Ectodermal cell (in vitro differentiated cells): Measurements from ENCODE around the gene HEPACAM.

Source experiments
- H3K27ac ChIP-seq: 2 replicates; pipeline ENCODE4 v1.7.0; 2013; ENCODE audit warnings: mild to moderate bottlenecking, low read depth, low read length; ENCODE audit not compliant: insufficient read depth, poor library complexity, severe bottlenecking
- H3K27me3 ChIP-seq: 2 replicates; pipeline ENCODE4 v1.7.0; 2013; ENCODE audit warnings: mild to moderate bottlenecking, low read length; ENCODE audit not compliant: insufficient read depth, control insufficient read depth, poor library complexity, severe bottlenecking
- H3K36me3 ChIP-seq: one replicate; pipeline ENCODE4 v1.7.0; 2013; ENCODE audit warnings: low read length; ENCODE audit not compliant: control insufficient read depth, insufficient read depth
- H3K4me1 ChIP-seq: one replicate; pipeline ENCODE4 v1.7.0; 2013; ENCODE audit warnings: low read length; ENCODE audit not compliant: control insufficient read depth, insufficient read depth
- H3K4me3 ChIP-seq: 2 replicates; pipeline ENCODE4 v1.7.0; 2013; ENCODE audit warnings: low read depth, low read length, control low read depth; ENCODE audit not compliant: insufficient read depth
- H3K9me3 ChIP-seq: 2 replicates; pipeline ENCODE4 v1.7.0; 2013; ENCODE audit warnings: mild to moderate bottlenecking, low read length, moderate library complexity; ENCODE audit not compliant: control insufficient read depth
- WGBS, 2 experiments: methylation state at CpG; one replicate each; pipeline ENCODE4 v1.1.7; 2013; ENCODE audit warnings: missing lambda C conversion rate in 2 of 2; 5-methylcytosine and 5-hydroxymethylcytosine counted together

HEPACAM gene

GRCh38 chr11:124943254-124943616 is 7.4 kb upstream of the HEPACAM start:
- H3K9me3 ChIP-seq = no peaks in the 10 kb centered on the region
- no peaks in the 10 kb centered on the region for H3K27me3 ChIP-seq
- H3K4me1 ChIP-seq = peaks cover 10% of the 10 kb centered on the region
- H3K36me3 ChIP-seq = no peaks in the 10 kb centered on the region
- H3K4me3 ChIP-seq = no peak overlapping the region
- 76 to 87% methylated on average over 5 of the region's 5 CpGs for WGBS, 2 experiments
- H3K27ac ChIP-seq = no peak overlapping the region

- H3K27me3 ChIP-seq = no peaks in the 10 kb centered on the region
- peak overlapping the region; percentile 27 for H3K27ac ChIP-seq
- no peak overlapping the region for H3K4me3 ChIP-seq
- peaks cover 10% of the 10 kb centered on the region for H3K4me1 ChIP-seq
- no peaks in the 10 kb centered on the region for H3K36me3 ChIP-seq
- 52 to 54% methylated on average over 6 of the region's 6 CpGs for WGBS, 2 experiments
- no peaks in the 10 kb centered on the region for H3K9me3 ChIP-seq
Observed at GRCh38 chr11:124942466-124943253, 6.8 kb upstream of the HEPACAM start.

- WGBS, 2 experiments = no CpG with 5 or more reads among the region's 1 CpG
- H3K4me1 ChIP-seq = peaks cover 10% of the 10 kb centered on the region
- H3K36me3 ChIP-seq = no peaks in the 10 kb centered on the region
- no peaks in the 10 kb centered on the region for H3K9me3 ChIP-seq
- H3K27me3 ChIP-seq = no peaks in the 10 kb centered on the region
- H3K4me3 ChIP-seq = no peak overlapping the region
- H3K27ac ChIP-seq = no peak overlapping the region
Observed at GRCh38 chr11:124941703-124942102, 5.9 kb upstream of the HEPACAM start.

- Histone ChIP-seq H3K27ac (no peak overlapping the region), H3K4me1 (peaks cover 17% of the 10 kb centered on the region), H3K27me3 (peaks cover 8% of the 10 kb centered on the region), H3K9me3 (no peaks in the 10 kb centered on the region), H3K4me3 (no peak overlapping the region), H3K36me3 (no peaks in the 10 kb centered on the region)
- 66 to 67% methylated on average over 6 of the region's 6 CpGs for WGBS, 2 experiments
Observed at GRCh38 chr11:124938970-124939369, 3.1 kb upstream of the HEPACAM start.

GRCh38 chr11:124938206-124938765 is 2.4 kb upstream of the HEPACAM start:
- Histone ChIP-seq H3K27me3 (peaks cover 8% of the 10 kb centered on the region), H3K27ac (no peak overlapping the region), H3K4me3 (no peak overlapping the region), H3K4me1 (peaks cover 17% of the 10 kb centered on the region), H3K9me3 (no peaks in the 10 kb centered on the region), H3K36me3 (no peaks in the 10 kb centered on the region)
- 95% methylated on average over 4 to 6 of the region's 6 CpGs for WGBS, 2 experiments

GRCh38 chr11:124937336-124937935 is 1.6 kb upstream of the HEPACAM start:
- peaks cover 8% of the 10 kb centered on the region for H3K27me3 ChIP-seq
- H3K36me3 ChIP-seq = no peaks in the 10 kb centered on the region
- whole genome bisulfite sequencing, 2 experiments = 90 to 96% methylated on average over 3 of the region's 3 CpGs
- no peaks in the 10 kb centered on the region for H3K9me3 ChIP-seq
- H3K4me3 ChIP-seq = no peak overlapping the region
- peaks cover 15% of the 10 kb centered on the region for H3K4me1 ChIP-seq
- no peak overlapping the region for H3K27ac ChIP-seq

- peaks cover 13% of the 10 kb centered on the region for H3K4me1 ChIP-seq
- WGBS, 2 experiments = 63 to 70% methylated on average over 3 to 4 of the region's 4 CpGs
- H3K9me3 ChIP-seq = no peaks in the 10 kb centered on the region
- H3K36me3 ChIP-seq = no peaks in the 10 kb centered on the region
- H3K27me3 ChIP-seq = peaks cover 16% of the 10 kb centered on the region
- no peak overlapping the region for H3K27ac ChIP-seq
- H3K4me3 ChIP-seq = no peak overlapping the region
Observed at GRCh38 chr11:124934862-124935547, 842 bp downstream of the HEPACAM start.

- H3K27me3 ChIP-seq = peaks cover 9% of the 10 kb centered on the region
- H3K4me1 ChIP-seq = peaks cover 7% of the 10 kb centered on the region
- H3K4me3 ChIP-seq = no peak overlapping the region
- H3K9me3 ChIP-seq = no peaks in the 10 kb centered on the region
- no peaks in the 10 kb centered on the region for H3K36me3 ChIP-seq
- H3K27ac ChIP-seq = no peak overlapping the region
- 82 to 100% methylated on average over 1 of the region's 3 CpGs for WGBS, 2 experiments
Observed at GRCh38 chr11:124930799-124931198, 5.0 kb downstream of the HEPACAM start.

- Histone ChIP-seq H3K9me3 (no peaks in the 10 kb centered on the region), H3K27ac (no peak overlapping the region), H3K27me3 (peaks cover 10% of the 10 kb centered on the region), H3K36me3 (no peaks in the 10 kb centered on the region), H3K4me3 (no peak overlapping the region), H3K4me1 (no peaks in the 10 kb centered on the region)
- 88 to 93% methylated on average over 4 of the region's 4 CpGs for WGBS, 2 experiments
Observed at GRCh38 chr11:124928942-124929665, 6.7 kb downstream of the HEPACAM start.
